Activated T-cell treated with anti-CD3 and anti-CD28 coated beads for 24 hours (primary cell): ENCODE measurements around the gene CS.
"Not testable (repeated sequence)": the region's sequence is repeated elsewhere in the genome, so short reads cannot be mapped to it uniquely, and the experiment has no call there.

ENCODE experiments used
- DNase-seq: peaks from one replicate; pipeline ENCODE4 v3.0.0-alpha.2; 2020; ENCODE audit warnings: low read depth

The CS gene

DNA sequence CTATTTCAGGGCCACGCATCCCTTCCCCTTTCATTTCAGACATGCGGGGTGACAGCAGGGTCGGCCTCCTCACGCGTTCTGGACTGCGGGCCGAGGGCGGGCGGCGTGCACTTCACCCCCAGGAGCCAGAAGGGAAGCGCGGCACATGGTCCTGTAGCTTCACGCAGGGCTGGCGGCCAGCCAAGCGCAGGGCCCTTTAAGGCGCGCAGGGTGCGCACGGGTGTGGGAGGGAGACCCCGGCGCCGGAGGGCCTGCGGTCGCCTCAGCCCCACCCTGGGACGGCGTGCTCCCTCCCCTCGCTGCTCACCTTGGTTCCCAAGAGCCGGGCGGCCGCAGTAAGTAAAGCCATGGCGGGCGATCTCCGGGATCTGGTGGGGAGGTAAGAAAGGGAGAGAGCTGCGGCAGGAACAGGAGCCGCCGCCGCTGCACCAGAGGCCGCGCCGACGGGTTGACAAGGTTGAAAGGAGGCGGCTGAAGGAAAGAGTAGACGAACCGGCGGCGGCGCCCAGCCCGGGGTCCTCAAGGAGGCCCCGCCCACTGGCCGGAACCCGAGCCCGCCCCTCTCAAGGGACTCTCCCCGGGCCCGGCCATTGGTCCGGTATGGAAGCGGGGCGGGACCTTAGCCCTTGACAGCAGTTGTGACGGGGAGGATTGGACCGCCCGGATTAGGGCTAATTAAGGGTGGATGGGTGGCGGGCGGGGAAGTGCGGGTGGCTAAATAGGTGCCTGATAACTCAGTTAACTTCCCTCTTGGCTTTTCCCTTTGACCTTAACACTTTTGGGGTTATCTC, at the start of gene CS:
CS (minus strand) TSS at position 478 of the 791 bp plus-strand sequence; CDS start at position 349, 129 bp downstream.
- DNase-seq, result peak; percentile 98

DNA sequence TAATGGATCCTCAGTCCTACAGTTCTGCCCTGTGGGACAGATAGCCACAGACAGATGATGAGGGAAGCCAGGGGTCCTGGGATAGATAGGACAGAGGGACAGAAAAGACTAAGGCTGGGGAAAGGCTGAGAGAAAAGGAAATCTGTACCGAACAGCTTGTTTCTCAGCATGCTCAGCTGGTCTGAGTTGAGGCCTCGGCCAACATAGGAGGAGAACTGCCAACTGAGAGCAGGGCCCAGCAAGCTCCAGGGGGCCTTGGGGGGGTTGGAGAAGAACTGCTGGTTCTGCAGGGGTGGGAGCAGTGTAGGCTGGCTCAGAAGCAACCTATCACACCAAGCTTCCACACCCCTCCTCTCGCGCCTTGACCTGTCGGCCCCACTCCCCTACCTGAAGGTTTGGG, 48.6 kb upstream of the CS start:
- no peak for DNase-seq

DNA sequence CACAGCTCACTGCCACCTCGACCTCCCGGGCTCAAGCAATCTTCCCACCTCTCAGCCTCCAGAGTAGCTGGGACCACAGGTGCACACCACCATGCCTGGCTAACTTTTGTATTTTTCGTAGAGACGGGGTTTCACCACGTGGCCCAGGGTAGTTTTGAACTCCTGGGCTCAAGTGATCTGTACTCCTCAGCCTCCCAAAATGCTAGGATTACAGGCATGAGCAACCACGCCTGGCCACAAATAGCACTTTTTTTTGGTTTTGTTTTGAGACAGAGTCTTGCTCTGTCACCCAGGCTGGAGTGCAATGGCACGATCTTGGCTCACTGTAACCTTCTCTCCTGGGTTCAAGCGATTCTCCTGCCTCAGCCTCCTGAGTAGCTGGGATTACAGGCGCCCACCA, 47.1 kb upstream of the CS start:
- not testable (repeated sequence) for DNase-seq

DNA sequence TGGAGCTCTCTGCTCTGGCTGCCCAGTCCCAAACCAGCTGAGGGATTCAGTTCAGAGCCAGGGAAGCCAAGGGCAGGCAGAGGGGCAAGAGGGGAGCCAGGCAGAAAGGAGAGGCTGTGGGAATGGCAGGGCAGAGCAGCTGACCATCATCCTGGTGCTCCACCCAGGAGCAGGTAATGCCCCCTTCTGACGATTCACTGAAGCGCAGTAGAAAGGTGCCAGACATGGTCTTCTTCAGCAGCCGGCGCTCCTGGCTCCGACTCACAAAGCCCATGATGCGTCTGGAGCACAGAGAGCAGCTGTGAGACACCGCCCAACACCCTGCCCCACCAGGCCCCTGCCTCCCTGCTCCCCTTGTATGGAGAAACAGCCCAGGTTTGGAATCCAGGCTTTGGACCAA, 46.5 kb upstream of the CS start:
- DNase-seq, result no peak

DNA sequence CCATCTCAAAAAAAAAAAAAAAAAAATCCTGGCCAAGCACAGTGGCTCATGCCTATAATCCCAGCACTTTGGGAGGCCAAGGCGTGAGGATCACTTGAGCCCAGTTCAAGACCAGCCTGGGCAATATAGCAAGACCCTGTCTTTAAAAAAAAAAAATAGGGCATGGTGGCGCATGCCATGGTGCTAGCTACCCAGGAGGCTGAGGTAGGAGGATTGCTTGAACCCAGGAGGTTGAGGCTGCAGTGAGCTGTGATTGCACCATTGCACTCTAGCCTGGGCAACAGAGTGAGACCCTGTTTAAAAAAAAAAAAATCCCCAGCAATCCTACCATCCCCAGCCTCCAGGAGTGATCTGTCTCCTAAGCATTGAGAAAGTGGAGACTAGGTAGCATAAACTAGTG, 42.2 kb upstream of the CS start:
- not testable (repeated sequence) for DNase-seq

DNA sequence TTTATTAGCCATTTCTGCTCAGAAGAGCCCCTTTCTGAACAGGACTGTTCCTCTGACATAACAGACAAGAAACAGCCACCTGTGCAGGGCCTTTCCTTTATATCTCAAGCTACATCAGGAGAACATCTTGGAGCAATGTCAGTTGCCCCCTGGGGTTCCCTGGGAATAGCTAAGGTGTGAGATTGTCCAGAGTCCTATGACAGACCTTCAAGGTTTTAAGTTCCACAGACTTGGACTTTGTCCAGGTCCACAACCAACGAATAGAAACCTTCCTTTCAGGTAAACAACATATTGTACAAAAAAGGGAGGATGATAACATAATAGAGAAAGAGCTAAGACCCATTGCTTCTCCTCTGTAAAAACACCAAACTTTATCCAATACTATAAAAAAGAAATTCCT, 41.5 kb upstream of the CS start:
- no peak for DNase-seq

DNA sequence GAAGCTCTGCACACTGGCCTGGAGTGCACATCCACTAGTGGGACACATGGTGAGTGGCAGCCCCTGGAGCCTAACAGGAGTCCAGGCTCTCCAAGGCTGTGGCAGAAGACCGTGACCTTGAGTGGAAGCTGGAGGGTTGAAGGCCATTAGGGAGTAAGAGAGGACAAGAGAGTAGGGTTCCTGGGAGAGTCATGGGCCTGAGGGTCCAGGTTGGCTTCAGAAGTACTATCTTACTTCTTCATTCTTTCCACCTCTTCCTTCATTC, 39.0 kb upstream of the CS start:
- DNase-seq, result no peak

DNA sequence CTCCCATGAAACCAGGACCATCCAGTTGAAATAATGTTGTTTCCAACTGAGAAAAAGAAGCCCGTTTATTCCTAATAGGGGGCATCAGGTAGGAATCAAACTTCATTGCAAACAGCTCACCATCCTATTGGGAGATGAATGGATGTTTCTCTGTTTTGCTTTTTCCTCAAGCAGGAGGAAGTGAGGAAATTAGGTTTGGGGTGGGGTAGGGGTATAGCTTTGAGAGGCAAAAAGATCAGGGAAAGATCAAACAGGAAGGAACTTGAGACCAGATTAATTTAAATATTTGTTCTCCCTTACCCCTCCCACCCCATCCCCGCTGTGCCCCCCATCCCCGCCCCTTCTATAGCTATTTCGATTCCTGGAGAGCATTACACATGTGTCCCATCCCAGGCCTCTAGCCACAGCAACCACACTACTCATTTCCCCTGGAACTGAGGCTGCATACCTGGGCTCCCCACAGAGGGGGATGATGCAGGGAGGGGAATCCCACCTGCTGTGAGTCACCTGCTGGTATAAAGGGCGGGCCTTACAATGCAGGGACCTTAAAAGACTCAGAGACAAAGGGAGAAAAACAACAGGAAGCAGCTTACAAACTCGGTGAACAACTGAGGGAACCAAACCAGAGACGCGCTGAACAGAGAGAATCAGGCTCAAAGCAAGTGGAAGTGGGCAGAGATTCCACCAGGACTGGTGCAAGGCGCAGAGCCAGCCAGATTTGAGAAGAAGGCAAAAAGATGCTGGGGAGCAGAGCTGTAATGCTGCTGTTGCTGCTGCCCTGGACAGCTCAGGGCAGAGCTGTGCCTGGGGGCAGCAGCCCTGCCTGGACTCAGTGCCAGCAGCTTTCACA, 38.4 kb upstream of the CS start, which contains the start of gene IL23A:
IL23A (plus strand) TSS at position 577 of the 850 bp plus-strand sequence; CDS start at position 738, 161 bp downstream.
- peak; percentile 85 for DNase-seq

DNA sequence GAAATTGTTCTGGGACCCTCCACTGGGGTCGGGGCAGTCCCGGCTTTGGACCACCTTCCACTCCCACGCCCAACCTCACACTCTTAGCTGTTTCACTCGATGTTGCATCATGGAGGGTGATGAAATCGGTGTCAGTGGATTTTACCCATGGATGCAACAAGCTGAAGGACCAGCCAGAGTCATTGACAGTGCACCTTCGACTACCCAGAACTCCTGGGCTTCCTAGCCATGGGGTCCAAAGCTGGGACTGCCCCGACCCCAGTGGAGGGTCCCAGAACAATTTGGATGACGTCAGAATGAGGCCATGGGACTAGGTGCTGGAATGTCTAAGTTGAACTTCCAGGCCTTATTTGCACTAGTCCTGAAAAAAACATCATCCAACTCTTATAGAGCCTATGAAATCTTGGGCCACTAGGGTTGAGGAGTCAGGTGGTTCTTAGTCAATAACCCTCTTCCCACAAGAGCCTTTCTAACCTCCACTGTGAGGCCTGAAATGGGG, 37.7 kb upstream of the CS start:
- no peak for DNase-seq

DNA sequence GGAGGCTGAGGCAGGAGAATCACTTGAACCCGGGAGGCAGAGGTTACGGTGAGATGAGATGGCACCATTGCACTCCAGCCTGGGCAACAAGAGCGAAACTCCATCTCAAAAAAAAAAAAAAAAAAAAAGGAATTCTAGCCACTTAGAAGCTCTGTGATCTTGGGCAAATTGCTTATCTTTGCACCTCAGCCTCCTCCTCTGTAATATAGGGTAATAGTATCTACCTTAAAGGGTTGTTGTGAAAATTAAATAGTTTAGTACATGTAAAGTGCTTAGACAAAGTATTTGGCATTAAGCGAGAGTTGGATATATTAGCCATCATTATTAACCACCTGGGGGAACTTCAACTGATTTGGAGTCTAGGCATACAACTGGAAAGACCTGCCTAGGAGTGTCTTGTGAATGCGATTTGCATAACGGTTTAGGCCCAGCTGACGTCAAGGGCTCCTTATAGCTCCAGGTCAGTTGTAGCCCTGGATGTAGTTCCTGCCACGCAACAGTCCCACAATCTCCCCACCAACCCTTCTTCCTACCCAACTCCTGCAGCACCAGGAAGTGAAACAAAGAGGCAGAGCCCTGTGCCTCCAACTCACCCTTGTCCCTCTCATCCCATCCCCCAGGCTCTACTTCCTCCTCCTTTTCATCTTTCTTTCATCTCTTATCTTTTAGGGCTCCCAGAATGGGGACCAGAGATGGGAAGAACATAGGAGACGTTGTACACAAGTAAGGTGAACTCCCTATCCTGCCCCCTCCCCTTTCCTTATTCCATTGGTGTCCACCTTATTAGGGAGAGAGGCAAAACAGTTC, 36.4 kb upstream of the CS start:
- DNase-seq, result no peak

DNA sequence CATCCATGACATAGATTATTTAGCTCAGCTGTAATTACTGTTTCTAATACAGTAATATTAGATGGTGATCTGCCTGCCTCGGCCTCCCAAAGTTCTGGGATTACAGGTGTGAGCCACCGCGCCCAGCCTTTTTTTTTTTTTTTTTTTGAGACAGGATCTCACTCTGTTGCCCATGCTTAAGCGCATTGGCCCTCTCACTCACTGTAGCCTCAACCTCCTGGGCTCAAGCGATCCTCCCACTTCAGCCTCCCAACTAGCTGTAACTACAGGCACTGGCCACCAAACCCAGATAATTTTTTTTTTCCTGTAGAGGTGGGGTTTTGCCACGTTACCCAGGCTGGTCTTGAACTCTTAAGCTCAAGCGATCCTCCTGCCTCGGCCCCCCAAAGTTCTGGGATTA, 35.4 kb upstream of the CS start:
- DNase-seq, result not testable (repeated sequence)

DNA sequence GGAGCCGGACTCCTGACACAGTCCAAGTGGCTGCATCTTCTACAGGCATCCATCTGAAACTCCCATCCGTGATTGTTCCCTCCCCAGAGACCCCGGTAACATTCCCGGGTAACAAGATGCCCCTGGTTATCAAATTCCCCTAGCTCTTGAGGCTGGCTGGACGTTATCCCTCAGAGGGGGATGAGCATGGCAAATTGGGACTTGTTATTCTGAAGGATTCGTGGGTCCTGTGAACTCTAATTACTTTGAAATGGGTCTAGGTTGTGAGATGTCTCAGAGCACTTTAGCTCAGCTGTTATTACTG, 34.3 kb upstream of the CS start:
- DNase-seq, result no peak

DNA sequence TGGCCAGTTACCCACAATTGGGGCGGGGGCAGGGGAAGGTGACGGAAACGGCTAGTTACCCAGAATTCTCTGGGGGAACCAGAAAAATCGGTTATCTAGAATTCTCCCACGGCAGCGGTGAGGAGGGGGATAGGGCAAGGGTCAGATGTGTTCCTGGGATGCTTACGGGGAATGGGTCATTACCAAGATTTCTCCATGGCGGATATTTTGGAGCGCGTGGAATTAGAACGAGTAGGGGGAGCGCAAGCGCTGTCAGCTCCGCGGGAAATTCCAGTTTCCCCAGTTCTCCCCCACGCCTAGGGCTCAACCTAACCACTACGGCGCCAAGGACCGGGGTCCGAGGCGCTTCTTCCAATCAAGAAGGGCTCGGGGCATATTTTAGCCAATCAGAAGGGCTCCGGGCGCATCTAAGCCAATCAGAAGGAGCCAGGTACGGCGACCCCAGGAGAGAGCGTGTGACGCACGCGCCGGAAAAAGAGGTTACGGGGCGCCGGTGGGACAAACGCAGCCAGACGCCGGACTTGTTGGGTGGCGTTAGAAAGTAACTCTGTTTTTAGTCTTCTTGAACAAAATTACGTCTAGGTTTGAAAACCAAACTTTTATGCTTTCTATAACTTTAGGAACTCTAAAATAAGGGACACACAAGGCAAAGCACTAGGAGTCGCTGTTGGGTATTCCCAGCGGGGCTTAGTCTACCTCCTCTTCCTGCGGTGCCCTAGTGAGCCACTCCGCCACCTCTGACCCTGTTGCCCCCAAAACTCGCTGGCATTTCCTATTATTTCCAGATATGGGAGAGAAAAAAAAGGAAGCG, 33.8 kb upstream of the CS start, which contains the start of gene PAN2:
PAN2 (minus strand) TSS at position 322 of the 811 bp plus-strand sequence. CDS start 906 bp downstream, outside the sequence.
- peak; percentile 90 for DNase-seq

DNA sequence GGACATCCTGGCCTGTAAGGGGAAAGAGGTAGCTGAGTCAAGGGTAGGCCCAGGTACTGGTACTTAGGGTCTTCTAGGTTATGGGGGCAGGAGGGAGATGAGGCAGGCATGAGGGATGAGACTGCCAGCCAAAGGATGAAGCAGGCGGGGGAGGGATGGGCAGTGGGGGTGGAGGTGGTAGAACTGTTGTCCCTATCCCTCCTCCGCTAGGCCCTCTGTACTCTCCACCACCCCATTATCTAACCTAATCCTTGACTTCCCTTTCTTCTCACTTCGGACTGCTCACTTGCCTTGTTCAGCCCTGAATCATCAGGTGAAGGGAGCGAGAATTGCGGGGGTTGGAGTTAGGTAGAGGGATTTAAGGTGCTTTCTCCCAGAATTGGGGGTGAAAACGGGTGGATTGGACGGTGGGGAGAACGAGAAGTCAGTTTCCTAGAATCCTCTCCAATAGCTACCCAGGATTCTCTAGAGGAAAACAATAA, 33.1 kb upstream of the CS start:
- DNase-seq, result no peak

DNA sequence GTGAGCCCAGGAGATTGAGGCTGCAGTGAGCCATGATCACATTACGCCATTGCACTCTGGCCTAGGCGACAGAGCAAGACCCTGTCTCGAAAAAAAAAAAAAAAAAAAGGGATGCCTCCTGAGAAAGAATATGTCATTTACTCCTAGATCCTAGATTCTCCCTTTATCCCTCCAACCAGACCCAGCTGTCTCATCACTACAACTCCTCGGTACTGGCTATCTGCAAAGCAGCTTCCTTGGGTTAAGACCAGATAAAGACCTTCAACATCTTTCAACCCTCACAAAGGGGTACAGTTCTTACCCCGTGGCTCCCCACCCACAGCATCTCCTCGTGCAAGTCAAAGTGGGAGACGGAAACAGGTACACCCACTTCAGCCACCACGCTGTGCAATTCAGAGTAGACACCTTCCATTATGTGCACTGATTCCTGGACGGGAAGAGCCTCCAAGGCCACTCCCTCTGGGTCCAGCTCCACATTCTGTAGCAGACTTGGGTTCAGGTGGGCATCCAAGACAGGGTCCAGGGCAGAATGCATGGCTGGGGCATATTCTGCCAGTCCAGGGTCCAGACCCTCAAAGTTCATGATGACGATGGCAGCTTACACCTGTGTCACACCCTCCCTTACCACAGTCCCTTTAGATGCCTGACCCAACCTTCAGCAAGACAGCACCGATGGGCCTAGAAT, 32.5 kb upstream of the CS start:
- DNase-seq, result no peak

DNA sequence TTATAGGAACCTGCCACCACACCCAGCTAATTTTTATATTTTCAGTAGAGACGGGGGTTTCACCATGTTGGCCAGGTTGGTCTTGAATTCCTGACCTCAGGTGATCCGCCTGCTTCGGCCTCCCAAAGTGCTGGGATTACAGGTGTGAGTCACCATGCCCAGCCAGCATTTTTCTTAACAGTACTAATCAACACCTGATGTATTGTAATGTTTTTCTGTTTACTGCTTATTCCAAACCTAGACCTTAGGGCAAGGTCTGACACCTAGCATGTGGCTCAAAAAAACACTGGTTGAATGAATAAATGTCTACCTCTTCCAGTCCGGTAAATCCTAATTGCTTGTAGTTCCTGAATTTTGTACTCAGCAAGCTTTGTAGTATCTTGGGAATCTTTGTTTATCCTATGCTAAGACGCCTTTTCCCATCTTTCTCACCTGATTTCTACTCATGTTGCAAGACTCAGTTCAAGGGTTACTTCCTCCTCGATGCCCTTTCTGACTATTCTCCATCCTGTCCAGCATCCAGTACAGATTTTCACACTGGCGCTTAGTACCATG, 30.9 kb upstream of the CS start:
- no peak for DNase-seq

DNA sequence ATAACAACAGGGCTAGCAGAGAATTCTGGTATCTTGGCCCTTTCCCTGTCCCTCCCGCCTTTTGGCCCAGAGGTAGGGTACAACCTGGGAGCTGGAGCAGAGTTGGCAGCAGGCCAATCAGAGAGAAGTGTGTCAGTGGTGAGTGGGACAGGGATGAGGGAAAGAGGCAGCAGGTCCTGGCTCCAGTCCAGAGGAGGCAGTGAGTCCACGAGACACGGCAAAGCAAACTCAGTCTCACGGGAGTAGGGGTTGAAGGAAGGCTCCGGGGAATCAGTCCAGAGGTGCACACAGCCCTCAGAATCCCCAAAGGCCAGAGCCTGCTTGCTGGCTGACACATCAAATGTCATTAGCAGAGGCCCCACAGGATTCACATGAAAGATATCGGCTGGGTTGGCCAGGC, 26.4 kb upstream of the CS start:
- no peak for DNase-seq

DNA sequence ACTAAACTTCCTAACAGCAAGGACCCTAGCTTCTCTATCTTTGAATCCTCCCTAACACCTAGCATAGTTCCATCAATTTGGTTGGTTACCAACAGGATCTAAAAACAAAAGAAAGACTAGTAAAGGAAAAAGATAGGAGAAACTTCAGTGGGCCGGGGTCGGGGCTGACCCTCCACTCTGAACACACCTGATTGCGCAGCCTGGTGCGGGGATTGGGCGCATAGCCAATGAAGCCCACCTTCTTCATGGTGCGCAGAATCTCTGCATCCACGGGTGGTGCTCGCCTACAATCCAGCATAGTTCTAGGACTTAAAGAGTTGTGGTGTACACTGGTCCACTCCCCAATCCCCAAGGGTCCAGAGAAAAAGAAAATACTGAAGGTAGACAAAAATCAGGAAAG, 26.0 kb upstream of the CS start:
- DNase-seq, result no peak

DNA sequence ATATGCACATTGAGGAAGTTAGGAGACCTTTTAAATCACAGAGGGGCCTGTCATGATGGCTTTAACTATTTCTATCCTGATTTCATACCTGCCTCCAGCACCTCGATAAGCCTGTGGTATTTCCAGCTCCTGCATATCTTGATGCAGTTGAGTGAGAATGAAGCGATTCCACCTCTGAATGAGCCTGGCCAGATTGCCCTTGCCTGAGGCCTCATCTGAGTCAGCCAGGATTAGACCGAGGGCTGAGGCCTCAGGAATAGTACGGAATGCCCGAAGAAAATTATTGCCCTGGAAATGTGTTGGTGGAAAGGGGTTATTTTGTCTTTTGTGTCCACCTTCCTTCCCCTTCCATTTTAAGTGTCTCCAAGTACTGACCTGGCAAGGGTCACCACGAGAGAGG, 24.1 kb upstream of the CS start:
- no peak for DNase-seq

DNA sequence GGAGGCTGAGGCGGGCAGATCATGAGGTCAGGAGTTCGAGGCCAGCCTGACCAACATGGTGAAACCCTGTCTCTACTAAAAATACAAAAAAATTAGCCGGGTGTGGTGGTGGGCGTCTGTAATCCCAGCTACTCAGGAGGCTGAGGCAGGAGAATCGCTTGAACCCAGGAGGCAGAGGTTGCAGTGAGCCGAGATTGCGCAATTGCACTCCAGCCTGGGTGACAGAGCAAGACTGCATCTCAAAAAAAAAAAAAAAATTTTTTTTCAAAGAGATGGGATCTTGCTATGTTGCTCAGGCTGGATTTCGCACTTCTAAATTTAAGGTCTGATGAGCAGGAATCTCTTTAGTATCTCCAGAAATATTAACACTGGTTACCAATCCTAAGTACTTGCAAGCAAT, 21.5 kb upstream of the CS start:
- DNase-seq, result not testable (repeated sequence)

DNA sequence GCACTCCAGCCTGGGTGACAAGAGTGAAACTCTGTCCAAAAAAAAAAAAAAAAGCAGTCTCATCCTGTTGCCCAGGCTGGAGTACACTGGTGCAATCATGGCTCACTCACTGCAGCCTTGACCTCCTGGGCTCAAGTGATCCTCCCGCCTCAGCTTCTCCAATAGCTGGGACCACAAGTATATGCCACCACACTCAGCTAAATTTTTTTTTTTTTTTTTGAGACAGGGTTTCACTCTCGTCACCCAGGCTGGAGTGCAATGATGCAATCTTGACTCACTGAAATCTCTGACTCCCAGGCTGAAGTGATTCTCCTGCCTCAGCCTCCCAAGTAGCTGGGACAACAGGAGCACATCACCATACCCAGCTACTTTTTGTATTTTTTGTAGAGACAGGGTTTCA, 20.9 kb upstream of the CS start:
- no peak for DNase-seq
